HG02642 (cell line): ENCODE measurements around the gene C11orf86.

Source experiments
- ATAC-seq: cut with Tn5 transposase; IDR thresholded peaks from one replicate; pipeline ENCODE4 v1.9.1; 2021; ENCODE audit warnings: mild to moderate bottlenecking; ENCODE audit not compliant: unreplicated experiment, poor library complexity

The C11orf86 gene

GRCh38 chr11:67022961-67023956 is 48.2 kb downstream of the C11orf86 start, which contains the start of gene SYT12:
TSS of gene SYT12 (plus strand) at chr11:67023134. CDS start at chr11:67030145, 7,011 bp downstream.
- ATAC-seq = no peak

- no peak for ATAC-seq
Observed at GRCh38 chr11:67023957-67024353, 48.9 kb downstream of the C11orf86 start.

- ATAC-seq = no peak
Observed at GRCh38 chr11:67024410-67024809, 49.3 kb downstream of the C11orf86 start.

- no peak for ATAC-seq
Observed at GRCh38 chr11:67024966-67025365, 49.9 kb downstream of the C11orf86 start.

- ATAC-seq = no peak
Observed at GRCh38 chr11:67025750-67026149, 50.6 kb downstream of the C11orf86 start.
